Lower leg skin (tissue), 4 donors: ENCODE results near the gene LRRC43. TPM values are rescaled to one million over a fixed set of nuclear protein-coding genes. Genes with fewer than 3 reads are reported as not detected.

Experiments
- DNase-seq, 2 donors: peaks; one replicate each; pipeline ENCODE4 v3.0.0-alpha.2; 2019; ENCODE audit warnings: low spot score in 2 of 2
- H3K4me3 ChIP-seq: fragments of 200-600 bp; sonication (generic); 2 replicates; pipeline ENCODE4 v1.5.1; 2017; ENCODE audit warnings: mild to moderate bottlenecking, low read depth; ENCODE audit not compliant: poor library complexity, severe bottlenecking
- POLR2A ChIP-seq, 2 donors: fragments of 450-650 bp; IDR thresholded peaks; one replicate each; pipeline ENCODE4 v1.6.1; 2016 to 2017; ENCODE audit warnings: antibody characterized with exemption in 2 of 2, mild to moderate bottlenecking in 1 of 2, moderate library complexity in 1 of 2
- WGBS, 2 donors: methylation state at CpG; one replicate each; pipeline ENCODE4 v1.1.5; 2018; 5-methylcytosine and 5-hydroxymethylcytosine counted together
- intact Hi-C: fragments of 100-400 bp; cut with DNase I; formaldehyde crosslinking; loops from one replicate; pipeline ENCODE4 v1.15.0; 2023; ENCODE audit warnings: low total_unique reads
- total RNA-seq, 4 donors: library from RNA; depleted of rRNA; stranded (reverse); fragments of >200 nt; gene quantifications; one replicate each; pipeline ENCODE4 v1.1.0, GENCODE V29; 2016
- TF ChIP-seq, protein P1 (sequence below), 3 donors: fragments of 450-650 bp; IDR thresholded peaks; one replicate each; pipeline ENCODE4 v1.5.1; 2016; ENCODE audit warnings: antibody characterized with exemption in 3 of 3, mild to moderate bottlenecking in 3 of 3, moderate library complexity in 2 of 3

The LRRC43 gene
- total RNA-seq, 4 donors from 2014 or later, result 1.2 to 2.3 TPM; not detected in 2

- TF ChIP-seq, protein P1, sequence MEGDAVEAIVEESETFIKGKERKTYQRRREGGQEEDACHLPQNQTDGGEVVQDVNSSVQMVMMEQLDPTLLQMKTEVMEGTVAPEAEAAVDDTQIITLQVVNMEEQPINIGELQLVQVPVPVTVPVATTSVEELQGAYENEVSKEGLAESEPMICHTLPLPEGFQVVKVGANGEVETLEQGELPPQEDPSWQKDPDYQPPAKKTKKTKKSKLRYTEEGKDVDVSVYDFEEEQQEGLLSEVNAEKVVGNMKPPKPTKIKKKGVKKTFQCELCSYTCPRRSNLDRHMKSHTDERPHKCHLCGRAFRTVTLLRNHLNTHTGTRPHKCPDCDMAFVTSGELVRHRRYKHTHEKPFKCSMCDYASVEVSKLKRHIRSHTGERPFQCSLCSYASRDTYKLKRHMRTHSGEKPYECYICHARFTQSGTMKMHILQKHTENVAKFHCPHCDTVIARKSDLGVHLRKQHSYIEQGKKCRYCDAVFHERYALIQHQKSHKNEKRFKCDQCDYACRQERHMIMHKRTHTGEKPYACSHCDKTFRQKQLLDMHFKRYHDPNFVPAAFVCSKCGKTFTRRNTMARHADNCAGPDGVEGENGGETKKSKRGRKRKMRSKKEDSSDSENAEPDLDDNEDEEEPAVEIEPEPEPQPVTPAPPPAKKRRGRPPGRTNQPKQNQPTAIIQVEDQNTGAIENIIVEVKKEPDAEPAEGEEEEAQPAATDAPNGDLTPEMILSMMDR (IDR thresholded peaks at IDR 0.05), result no peak
- TF ChIP-seq POLR2A (IDR thresholded peaks at IDR 0.05), result no peak
- no peak overlapping the region for H3K4me3 ChIP-seq
- DNase-seq, result peak in 1 of 2 donors; percentile 28
- intact Hi-C loops, result no loop called here
- WGBS, 2 donors, result 68% methylated on average over 18 of the region's 18 CpGs
Measured at GRCh38 chr12:122190842-122191668, 8.1 kb downstream of the LRRC43 start.

DNA sequence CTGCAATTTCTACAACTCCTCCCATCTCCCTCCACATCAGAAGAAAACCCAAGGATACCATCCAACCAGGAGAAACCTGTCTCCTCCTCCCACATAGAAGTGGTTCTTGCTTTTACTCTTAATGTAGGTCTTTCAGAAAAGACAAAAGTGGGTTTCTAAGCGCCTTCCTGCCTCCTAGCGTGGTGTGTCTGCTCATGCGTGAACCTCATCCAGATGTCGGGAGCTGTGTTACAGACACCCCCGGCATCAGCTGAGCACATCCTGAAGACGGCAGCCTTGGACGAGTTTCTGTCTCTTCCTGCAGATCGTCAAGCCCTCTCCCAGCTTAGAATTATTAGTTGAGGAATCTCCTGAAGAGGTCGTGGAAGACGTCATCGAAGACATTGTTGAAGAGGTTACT is 9.5 kb downstream of the LRRC43 start:
- TF ChIP-seq POLR2A (IDR thresholded peaks at IDR 0.05), result no peak
- no peak overlapping the region for H3K4me3 ChIP-seq
- no peak for DNase-seq
- intact Hi-C loops, result no loop called here
- WGBS, 2 donors, result 78 to 82% methylated on average over 11 of the region's 11 CpGs

- TF ChIP-seq POLR2A (IDR thresholded peaks at IDR 0.05), result no peak
- TF ChIP-seq, protein P1 (IDR thresholded peaks at IDR 0.05), result no peak
- DNase-seq, result no peak
- H3K4me3 ChIP-seq, result no peak overlapping the region
- WGBS, 2 donors, result 55 to 69% methylated on average over 1 of the region's 1 CpG
- intact Hi-C loops, result no loop called here
Measured at GRCh38 chr12:122194804-122195203, 11.9 kb downstream of the LRRC43 start.

DNA sequence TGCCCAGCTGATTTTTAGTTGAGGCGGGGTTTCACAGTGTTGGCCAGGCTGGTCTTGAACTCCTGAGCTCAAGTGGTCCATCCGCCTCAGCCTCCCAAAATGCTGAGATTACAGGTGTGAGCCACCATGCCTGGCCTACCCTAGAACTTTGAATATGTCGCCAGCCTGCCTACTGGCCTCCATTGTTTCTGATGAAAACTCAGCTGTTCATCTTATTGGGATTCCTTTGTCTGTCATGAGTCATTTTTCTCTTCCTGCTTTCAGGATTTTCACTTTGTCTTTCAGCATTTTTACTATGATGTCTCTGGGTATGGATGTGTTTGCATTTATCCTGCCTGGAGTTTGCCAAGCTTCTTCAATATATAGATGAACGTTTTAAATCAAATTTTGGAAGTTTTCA is 12.5 kb downstream of the LRRC43 start:
- TF ChIP-seq, protein P1 (IDR thresholded peaks at IDR 0.05), result no peak
- TF ChIP-seq POLR2A (IDR thresholded peaks at IDR 0.05), result no peak
- intact Hi-C loops, result no loop called here
- WGBS, 2 donors, result 92 to 97% methylated on average over 4 of the region's 4 CpGs
- no peak overlapping the region for H3K4me3 ChIP-seq
- DNase-seq, result no peak

DNA sequence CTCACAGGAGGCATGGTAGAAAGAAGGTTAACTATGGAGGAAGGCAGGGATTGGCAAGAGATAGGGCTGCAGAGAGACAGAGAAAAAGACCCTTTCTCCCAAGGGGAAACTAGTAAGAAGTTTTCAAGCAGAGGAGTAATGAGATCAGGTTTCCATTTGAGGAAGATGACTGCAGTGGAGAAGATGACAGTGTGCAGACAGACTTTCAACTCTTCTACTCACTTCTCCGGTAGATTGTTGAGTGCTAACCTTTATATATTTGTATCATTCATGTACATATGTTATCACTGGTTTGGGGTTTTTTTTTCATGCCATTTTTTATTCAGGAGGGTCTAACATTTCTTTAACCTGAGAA is 14.7 kb downstream of the LRRC43 start:
- intact Hi-C loops, result no loop called here
- TF ChIP-seq POLR2A (IDR thresholded peaks at IDR 0.05), result no peak
- TF ChIP-seq, protein P1 (IDR thresholded peaks at IDR 0.05), result no peak
- DNase-seq, result no peak
- WGBS, 2 donors, result 48 to 67% methylated on average over 1 of the region's 1 CpG
- no peak overlapping the region for H3K4me3 ChIP-seq

- peak in 1 of 2 donors; percentile 71 for DNase-seq
- intact Hi-C loops, result no loop called here
- no peak overlapping the region for H3K4me3 ChIP-seq
- TF ChIP-seq, protein P1 (IDR thresholded peaks at IDR 0.05), result no peak
- TF ChIP-seq POLR2A (IDR thresholded peaks at IDR 0.05), result no peak
- 90 to 93% methylated on average over 29 of the region's 29 CpGs for WGBS, 2 donors
Measured at GRCh38 chr12:122199484-122200355, 16.8 kb downstream of the LRRC43 start.
